Suprapubic skin (tissue), 4 donors: ENCODE data around the gene PKMYT1.

Experiments
- EP300 ChIP-seq: sonication (generic); formaldehyde crosslinking; IDR thresholded peaks from one replicate; pipeline ENCODE4 v1.6.1; 2017; ENCODE audit warnings: antibody characterized with exemption
- POLR2A ChIP-seq, 2 donors: fragments of 450-650 bp; IDR thresholded peaks; one replicate each; pipeline ENCODE4 v1.6.1; 2017; ENCODE audit warnings: antibody characterized with exemption in 2 of 2, mild to moderate bottlenecking in 2 of 2, moderate library complexity in 2 of 2
- POLR2AphosphoS5 ChIP-seq, 3 donors: sonication (generic); formaldehyde crosslinking; IDR thresholded peaks; one replicate each; pipeline ENCODE4 v1.6.1; 2017; ENCODE audit warnings: antibody characterized with exemption in 3 of 3
- TF ChIP-seq, protein P1 (sequence below), 2 donors: fragments of 200-600 bp in 1 of 2; fragments of 450-650 bp in 1 of 2; sonication (generic) in 1 of 2; IDR thresholded peaks; one replicate each; pipeline ENCODE4 v1.5.1; 2016 to 2019; ENCODE audit warnings: antibody characterized with exemption in 2 of 2, mild to moderate bottlenecking in 1 of 2, moderate library complexity in 1 of 2

DNA sequence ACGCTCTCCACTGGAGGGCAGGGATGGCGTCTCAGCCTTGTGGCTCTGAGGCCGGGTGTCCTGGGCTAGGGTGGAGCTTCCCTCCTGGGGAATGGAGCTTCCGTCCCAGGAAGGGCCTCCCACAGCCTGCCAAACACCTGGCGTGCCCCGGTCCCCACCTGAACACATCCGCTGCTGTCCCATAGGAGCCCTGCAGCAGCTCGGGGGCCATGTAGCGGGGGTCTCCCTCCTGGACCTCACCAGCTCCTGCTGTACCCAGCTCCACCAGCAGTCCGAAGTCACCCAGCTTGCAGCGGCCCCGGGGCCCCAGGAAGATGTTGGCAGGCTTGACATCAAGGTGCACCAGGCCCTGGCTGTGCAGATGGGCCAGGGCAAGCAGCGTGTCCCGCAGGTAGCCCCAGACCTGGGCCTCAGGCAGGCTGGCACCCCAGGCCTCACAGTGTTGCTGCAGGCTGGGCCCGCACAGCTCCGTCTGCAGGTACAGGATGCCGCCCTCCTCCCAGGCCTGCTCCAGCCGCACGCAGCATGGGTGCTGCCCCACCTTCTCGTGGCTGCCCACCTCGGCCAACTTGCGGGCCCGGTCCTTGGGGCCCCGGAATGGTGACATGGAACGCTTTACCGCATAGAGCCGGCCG, 5.0 kb downstream of the PKMYT1 start:
- TF ChIP-seq EP300 (no peak), POLR2A (IDR thresholded peaks at IDR 0.05) (no peak), POLR2AphosphoS5 (IDR thresholded peaks at IDR 0.05) (no peak)
- TF ChIP-seq, protein P1, sequence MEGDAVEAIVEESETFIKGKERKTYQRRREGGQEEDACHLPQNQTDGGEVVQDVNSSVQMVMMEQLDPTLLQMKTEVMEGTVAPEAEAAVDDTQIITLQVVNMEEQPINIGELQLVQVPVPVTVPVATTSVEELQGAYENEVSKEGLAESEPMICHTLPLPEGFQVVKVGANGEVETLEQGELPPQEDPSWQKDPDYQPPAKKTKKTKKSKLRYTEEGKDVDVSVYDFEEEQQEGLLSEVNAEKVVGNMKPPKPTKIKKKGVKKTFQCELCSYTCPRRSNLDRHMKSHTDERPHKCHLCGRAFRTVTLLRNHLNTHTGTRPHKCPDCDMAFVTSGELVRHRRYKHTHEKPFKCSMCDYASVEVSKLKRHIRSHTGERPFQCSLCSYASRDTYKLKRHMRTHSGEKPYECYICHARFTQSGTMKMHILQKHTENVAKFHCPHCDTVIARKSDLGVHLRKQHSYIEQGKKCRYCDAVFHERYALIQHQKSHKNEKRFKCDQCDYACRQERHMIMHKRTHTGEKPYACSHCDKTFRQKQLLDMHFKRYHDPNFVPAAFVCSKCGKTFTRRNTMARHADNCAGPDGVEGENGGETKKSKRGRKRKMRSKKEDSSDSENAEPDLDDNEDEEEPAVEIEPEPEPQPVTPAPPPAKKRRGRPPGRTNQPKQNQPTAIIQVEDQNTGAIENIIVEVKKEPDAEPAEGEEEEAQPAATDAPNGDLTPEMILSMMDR (IDR thresholded peaks at IDR 0.05) = no peak
